GM12872 (cell line): ENCODE data around the gene MMRN2.

Experiments used
- CTCF ChIP-seq: IDR thresholded peaks from 3 replicates; pipeline ENCODE4 v1.5.1; 2011; ENCODE audit warnings: low read depth, mild to moderate bottlenecking, low read length, moderate library complexity; ENCODE audit not compliant: insufficient read depth

Gene MMRN2

DNA sequence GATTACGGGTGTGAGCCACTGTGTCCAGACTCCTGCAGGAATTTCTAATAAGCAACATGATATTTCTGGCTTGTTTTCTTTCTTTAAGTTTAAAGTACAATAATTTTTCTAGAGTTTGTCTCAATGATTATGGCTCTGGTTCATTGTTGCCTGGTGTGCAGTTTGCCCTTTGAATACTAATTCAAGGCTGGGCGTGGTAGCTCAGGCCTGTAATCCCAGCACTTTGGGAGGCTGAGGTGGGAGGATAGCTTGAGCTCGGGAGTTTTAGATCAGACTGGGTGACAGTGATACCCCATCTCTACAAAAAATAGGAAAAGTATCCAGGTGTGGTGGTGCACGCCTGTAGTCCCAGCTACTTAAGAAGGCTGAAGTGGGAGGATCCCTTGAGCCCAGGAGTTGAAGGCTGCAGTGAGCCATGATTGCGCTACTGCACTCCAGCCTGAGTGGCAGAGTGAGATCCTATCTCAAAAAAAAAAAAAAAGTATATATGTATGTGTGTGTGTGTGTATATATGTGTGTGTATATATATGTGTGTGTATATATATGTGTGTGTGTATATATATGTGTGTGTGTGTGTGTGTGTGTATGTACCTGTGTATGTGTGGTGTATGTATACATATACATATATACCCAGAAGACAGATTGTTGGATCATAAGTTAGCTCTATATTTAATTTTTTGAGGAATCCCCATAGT, 19.1 kb upstream of the MMRN2 start:
- TF ChIP-seq CTCF, result no peak

DNA sequence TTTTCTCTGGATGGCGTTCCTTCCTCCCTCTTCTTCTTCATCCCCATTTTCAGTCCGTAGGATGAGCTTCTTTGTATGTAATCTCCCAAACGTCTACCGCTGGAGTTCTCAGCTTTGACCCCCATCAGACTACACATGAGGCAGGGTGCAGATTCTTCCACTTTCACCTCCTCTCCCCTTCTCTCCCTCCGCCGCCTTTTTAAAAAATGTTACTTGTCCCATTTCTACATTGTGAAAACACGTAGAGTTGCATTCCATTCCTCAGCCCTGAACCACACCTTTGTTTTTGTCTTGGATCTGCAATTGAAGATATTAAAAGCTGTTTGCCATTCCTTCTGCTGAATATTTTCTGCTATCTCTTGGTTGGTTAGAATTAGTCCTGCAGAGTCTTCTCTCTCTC, 17.1 kb upstream of the MMRN2 start:
- no peak for TF ChIP-seq CTCF

- no peak for TF ChIP-seq CTCF
These were observed 15.4 kb upstream of the MMRN2 start for GRCh38 chr10:86972613-86973380.

- 0 out of 3 replicates have a peak, but pooled peaks have one; percentile 23 for TF ChIP-seq CTCF
These were observed 14.0 kb upstream of the MMRN2 start for GRCh38 chr10:86971232-86971991.

GRCh38 chr10:86970982-86971231, 13.5 kb upstream of the MMRN2 start:
- no peak for TF ChIP-seq CTCF

GRCh38 chr10:86970162-86970981, 13.0 kb upstream of the MMRN2 start:
- no peak for TF ChIP-seq CTCF

GRCh38 chr10:86969421-86970041, 12.1 kb upstream of the MMRN2 start:
- no peak for TF ChIP-seq CTCF
